ENCODE data around the gene S100B.

DNA sequence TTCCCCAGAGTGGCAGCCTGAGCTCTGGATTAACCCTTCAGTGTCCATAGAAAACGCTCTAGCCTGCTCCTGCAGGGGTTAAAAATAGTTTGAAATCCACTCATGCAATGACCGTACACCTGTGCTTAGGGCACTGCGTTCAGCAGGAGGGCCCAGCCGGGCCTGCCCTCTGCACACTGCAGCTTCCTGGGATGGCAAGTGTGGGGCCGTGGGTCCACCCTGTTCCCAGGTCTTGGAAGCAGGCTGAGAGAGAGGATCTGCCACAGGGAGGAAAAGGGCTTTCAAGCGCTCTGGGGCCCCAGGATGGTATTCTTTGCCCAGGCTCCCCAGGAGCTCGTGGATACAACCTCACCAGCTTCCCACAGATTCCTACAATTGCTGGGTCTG lies 1.5 kb upstream of the S100B start:
- TF ChIP-seq, protein P1, sequence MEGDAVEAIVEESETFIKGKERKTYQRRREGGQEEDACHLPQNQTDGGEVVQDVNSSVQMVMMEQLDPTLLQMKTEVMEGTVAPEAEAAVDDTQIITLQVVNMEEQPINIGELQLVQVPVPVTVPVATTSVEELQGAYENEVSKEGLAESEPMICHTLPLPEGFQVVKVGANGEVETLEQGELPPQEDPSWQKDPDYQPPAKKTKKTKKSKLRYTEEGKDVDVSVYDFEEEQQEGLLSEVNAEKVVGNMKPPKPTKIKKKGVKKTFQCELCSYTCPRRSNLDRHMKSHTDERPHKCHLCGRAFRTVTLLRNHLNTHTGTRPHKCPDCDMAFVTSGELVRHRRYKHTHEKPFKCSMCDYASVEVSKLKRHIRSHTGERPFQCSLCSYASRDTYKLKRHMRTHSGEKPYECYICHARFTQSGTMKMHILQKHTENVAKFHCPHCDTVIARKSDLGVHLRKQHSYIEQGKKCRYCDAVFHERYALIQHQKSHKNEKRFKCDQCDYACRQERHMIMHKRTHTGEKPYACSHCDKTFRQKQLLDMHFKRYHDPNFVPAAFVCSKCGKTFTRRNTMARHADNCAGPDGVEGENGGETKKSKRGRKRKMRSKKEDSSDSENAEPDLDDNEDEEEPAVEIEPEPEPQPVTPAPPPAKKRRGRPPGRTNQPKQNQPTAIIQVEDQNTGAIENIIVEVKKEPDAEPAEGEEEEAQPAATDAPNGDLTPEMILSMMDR (IDR thresholded peaks at IDR 0.05): no peak
- TF ChIP-seq POLR2A (IDR thresholded peaks at IDR 0.05): no peak

Data from transverse colon (tissue), 3 donors.